Loucy (cell line): ENCODE measurements around the gene CHRM1.

Experiments
- H2AFZ ChIP-seq: fragments of 200-600 bp; sonication (generic); 2 replicates; pipeline ENCODE4 v1.6.0; 2016; ENCODE audit warnings: antibody characterized with exemption, mild to moderate bottlenecking, low read length, moderate library complexity
- H3F3A ChIP-seq: fragments of 200-600 bp; 2 replicates; pipeline ENCODE4 v1.6.0; 2016; ENCODE audit warnings: antibody characterized with exemption, low read depth, mild to moderate bottlenecking
- H3K27me3 ChIP-seq: fragments of 200-600 bp; sonication (generic); 2 replicates; pipeline ENCODE4 v1.6.1; 2014; ENCODE audit warnings: low read length, mild to moderate bottlenecking; ENCODE audit not compliant: insufficient read depth, poor library complexity, severe bottlenecking
- H3K36me3 ChIP-seq: fragments of 200-600 bp; sonication (generic); 2 replicates; pipeline ENCODE4 v1.6.1; 2016; ENCODE audit warnings: low read length; ENCODE audit not compliant: insufficient read depth
- H3K4me1 ChIP-seq: fragments of 200-600 bp; sonication (generic); 2 replicates; pipeline ENCODE4 v1.5.1; 2014; ENCODE audit warnings: low read length, mild to moderate bottlenecking; ENCODE audit not compliant: insufficient read depth, poor library complexity, severe bottlenecking
- H3K4me2 ChIP-seq: fragments of 200-600 bp; sonication (generic); 2 replicates; pipeline ENCODE4 v1.6.0; 2014; ENCODE audit warnings: antibody characterized with exemption, low read length, low read depth, mild to moderate bottlenecking; ENCODE audit not compliant: poor library complexity, severe bottlenecking
- H3K4me3 ChIP-seq: fragments of 200-600 bp; sonication (generic); 2 replicates; pipeline ENCODE4 v1.5.1; 2014; ENCODE audit warnings: low read length, mild to moderate bottlenecking, mixed read lengths; ENCODE audit not compliant: poor library complexity, severe bottlenecking
- H3K79me2 ChIP-seq: fragments of 200-600 bp; sonication (generic); 2 replicates; pipeline ENCODE4 v1.6.1; 2014; ENCODE audit warnings: low read length; ENCODE audit not compliant: insufficient read depth
- H3K9ac ChIP-seq: fragments of 200-600 bp; sonication (generic); 2 replicates; pipeline ENCODE4 v1.6.0; 2014; ENCODE audit warnings: mild to moderate bottlenecking, low read depth, low read length, moderate library complexity; ENCODE audit not compliant: poor library complexity, severe bottlenecking
- H3K9me2 ChIP-seq: fragments of 200-600 bp; sonication (generic); replicated peaks from 2 replicates; pipeline ENCODE4 v1.6.1; 2016; ENCODE audit warnings: low read depth, low read length, mixed read lengths
- H3K9me3 ChIP-seq: fragments of 200-600 bp; sonication (generic); 2 replicates; pipeline ENCODE4 v1.6.1; 2014; ENCODE audit warnings: mild to moderate bottlenecking, antibody characterized with exemption, low read length, low read depth; ENCODE audit not compliant: insufficient read depth
- H4K20me1 ChIP-seq: fragments of 200-600 bp; sonication (generic); 2 replicates; pipeline ENCODE4 v1.6.0; 2014; ENCODE audit warnings: antibody characterized with exemption, low read length, mild to moderate bottlenecking; ENCODE audit not compliant: insufficient read depth, poor library complexity, severe bottlenecking
- EZH2phosphoT487 ChIP-seq: fragments of 200-600 bp; IDR thresholded peaks from 2 replicates; pipeline ENCODE4 v1.6.1; 2018; ENCODE audit warnings: antibody characterized with exemption, mild to moderate bottlenecking, moderate library complexity, borderline replicate concordance
- TF ChIP-seq, protein P1 (sequence below): fragments of 200-600 bp; sonication (generic); conservative IDR thresholded peaks from 2 replicates; pipeline ENCODE4 v1.5.1; 2014; ENCODE audit warnings: mild to moderate bottlenecking, antibody characterized with exemption, low read length

The CHRM1 gene

DNA sequence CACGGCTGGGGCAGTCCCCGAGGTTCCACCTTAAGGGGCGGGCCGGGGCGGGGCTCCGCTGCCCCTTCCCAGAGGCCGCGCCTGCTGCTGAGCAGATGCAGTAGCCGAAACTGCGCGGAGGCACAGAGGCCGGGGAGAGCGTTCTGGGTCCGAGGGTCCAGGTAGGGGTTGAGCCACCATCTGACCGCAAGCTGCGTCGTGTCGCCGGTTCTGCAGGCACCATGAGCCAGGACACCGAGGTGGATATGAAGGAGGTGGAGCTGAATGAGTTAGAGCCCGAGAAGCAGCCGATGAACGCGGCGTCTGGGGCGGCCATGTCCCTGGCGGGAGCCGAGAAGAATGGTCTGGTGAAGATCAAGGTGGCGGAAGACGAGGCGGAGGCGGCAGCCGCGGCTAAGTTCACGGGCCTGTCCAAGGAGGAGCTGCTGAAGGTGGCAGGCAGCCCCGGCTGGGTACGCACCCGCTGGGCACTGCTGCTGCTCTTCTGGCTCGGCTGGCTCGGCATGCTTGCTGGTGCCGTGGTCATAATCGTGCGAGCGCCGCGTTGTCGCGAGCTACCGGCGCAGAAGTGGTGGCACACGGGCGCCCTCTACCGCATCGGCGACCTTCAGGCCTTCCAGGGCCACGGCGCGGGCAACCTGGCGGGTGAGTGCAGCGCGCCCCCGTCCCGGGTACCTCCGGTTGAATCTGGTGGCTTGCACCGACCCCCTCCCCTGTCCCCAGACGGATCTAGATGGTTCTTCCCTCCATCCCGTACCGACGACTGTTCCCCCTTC lies 40.2 kb downstream of the CHRM1 start, which contains the start of gene SLC3A2:
Gene SLC3A2, plus strand, starts transcription at position 94 of the 776 bp plus-strand sequence. Its CDS starts 128 bp downstream, at position 222.
- Histone ChIP-seq H3K9me2 (no peaks in the 10 kb centered on the region), H3K9me3 (no peaks in the 10 kb centered on the region), H3K9ac (peak within 1 kb of the TSS; percentile 100), H2AFZ (peak within 1 kb of the TSS; percentile 62), H3F3A (no peaks in the 10 kb centered on the region), H3K4me3 (peak within 1 kb of the TSS; percentile 92), H3K4me2 (peak within 1 kb of the TSS; percentile 100), H3K4me1 (peaks cover 37% of the 10 kb centered on the region), H3K36me3 (peaks cover 37% of the 10 kb centered on the region), H4K20me1 (peaks cover 39% of the 10 kb centered on the region), H3K27me3 (peaks cover 4% of the 10 kb centered on the region), H3K79me2 (peaks cover 64% of the 10 kb centered on the region)
- TF ChIP-seq, protein P1, sequence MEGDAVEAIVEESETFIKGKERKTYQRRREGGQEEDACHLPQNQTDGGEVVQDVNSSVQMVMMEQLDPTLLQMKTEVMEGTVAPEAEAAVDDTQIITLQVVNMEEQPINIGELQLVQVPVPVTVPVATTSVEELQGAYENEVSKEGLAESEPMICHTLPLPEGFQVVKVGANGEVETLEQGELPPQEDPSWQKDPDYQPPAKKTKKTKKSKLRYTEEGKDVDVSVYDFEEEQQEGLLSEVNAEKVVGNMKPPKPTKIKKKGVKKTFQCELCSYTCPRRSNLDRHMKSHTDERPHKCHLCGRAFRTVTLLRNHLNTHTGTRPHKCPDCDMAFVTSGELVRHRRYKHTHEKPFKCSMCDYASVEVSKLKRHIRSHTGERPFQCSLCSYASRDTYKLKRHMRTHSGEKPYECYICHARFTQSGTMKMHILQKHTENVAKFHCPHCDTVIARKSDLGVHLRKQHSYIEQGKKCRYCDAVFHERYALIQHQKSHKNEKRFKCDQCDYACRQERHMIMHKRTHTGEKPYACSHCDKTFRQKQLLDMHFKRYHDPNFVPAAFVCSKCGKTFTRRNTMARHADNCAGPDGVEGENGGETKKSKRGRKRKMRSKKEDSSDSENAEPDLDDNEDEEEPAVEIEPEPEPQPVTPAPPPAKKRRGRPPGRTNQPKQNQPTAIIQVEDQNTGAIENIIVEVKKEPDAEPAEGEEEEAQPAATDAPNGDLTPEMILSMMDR = peak; percentile 63
- TF ChIP-seq EZH2phosphoT487 = no peak

DNA sequence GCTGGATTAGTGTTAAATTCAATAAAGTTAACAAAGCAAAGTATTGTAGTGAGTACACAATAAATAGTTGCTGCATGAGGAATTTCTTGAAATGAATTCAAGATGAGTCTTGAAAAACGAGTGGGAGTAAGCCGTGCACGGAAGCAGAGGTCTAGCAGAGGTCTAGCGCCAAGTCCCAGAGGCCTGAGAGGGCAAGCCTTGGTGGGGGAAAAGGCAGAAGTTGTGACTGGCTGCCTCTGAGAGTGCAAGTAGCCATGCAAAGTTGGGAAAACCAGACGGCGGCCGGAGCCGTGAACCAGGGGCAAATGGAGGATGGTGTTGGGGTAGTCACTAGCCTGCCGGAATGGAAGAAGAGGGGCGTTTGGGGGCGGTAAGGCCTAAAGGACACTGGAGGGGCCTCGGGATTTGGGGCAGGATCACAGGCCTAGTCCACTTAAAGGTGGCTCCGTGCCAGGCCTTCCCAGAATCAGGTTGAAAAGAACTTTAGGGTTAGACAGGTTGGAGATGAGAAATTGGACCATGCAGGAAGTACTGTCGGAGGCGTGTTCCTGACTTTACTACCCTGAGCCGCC lies 40.8 kb downstream of the CHRM1 start:
- peaks cover 57% of the 10 kb centered on the region for H3K79me2 ChIP-seq
- peak overlapping the region; percentile 100 for H3K9ac ChIP-seq
- H3F3A ChIP-seq = no peaks in the 10 kb centered on the region
- peaks cover 34% of the 10 kb centered on the region for H3K4me1 ChIP-seq
- TF ChIP-seq, protein P1 = no peak
- TF ChIP-seq EZH2phosphoT487 = no peak
- H3K36me3 ChIP-seq = peaks cover 30% of the 10 kb centered on the region
- H3K27me3 ChIP-seq = peaks cover 4% of the 10 kb centered on the region
- peak overlapping the region; percentile 96 for H3K4me2 ChIP-seq
- peaks cover 33% of the 10 kb centered on the region for H4K20me1 ChIP-seq
- peak overlapping the region; percentile 61 for H2AFZ ChIP-seq
- no peaks in the 10 kb centered on the region for H3K9me3 ChIP-seq
- H3K4me3 ChIP-seq = peak overlapping the region; percentile 92
- H3K9me2 ChIP-seq = no peaks in the 10 kb centered on the region

DNA sequence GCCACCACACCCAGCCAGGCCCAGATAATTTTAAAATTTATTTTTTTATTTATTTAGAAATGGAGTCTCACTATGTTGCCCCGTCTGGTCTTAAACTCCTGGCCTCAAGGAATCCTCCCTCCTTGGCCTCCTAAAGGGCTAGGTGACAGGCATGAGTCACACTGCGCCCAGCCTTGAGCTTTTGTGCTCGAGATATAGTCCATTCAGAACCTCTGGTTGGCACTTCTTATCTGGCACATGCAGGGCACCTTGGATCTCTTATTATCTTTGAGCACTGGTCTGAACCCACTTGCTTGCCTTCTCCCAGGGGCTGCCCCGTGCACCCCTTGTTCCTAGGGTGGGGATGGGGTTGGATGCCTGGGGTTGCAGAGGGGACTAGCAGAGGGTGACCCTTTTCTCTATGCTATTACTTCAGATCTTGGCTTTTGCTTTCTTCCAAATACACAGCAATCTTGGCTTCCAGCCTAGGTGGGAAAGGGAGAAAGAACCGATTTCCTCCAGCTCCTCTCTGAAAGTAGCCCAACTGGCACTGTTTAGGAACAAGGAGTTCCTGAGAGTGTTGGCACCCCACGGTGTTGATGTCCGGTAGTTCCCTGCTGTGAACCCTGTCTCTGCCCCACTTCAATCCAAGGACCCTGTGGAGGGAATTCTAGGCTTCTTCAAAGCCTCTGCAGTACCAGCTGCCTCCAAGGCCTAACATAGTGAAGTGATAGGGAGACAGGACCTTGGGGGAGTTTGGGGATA lies 41.8 kb downstream of the CHRM1 start:
- H2AFZ ChIP-seq = no peak overlapping the region
- peaks cover 48% of the 10 kb centered on the region for H3K79me2 ChIP-seq
- no peaks in the 10 kb centered on the region for H3F3A ChIP-seq

More for the DNA sequence above, 41.8 kb downstream of the CHRM1 start:
- peaks cover 29% of the 10 kb centered on the region for H3K4me1 ChIP-seq
- peak overlapping the region; percentile 96 for H3K4me2 ChIP-seq
- peaks cover 23% of the 10 kb centered on the region for H3K36me3 ChIP-seq
- peak overlapping the region; percentile 92 for H3K4me3 ChIP-seq
- TF ChIP-seq, protein P1 = no peak
- TF ChIP-seq EZH2phosphoT487 = no peak
- H4K20me1 ChIP-seq = peaks cover 24% of the 10 kb centered on the region
- peaks cover 4% of the 10 kb centered on the region for H3K27me3 ChIP-seq
- H3K9ac ChIP-seq = peak overlapping the region; percentile 100
- no peaks in the 10 kb centered on the region for H3K9me2 ChIP-seq
- H3K9me3 ChIP-seq = no peaks in the 10 kb centered on the region
